ENCODE results near the gene KLF6. TPM values are rescaled to one million over a fixed set of nuclear protein-coding genes. Genes with fewer than 3 reads are reported as not detected.

KLF6 gene
- total RNA-seq, 1 donor from 2014 or later = 319 TPM

- Histone ChIP-seq H2AFZ (ENCODE audit: low read depth, low read length) (peak overlapping the region; percentile 90), H4K20me1 (ENCODE audit: insufficient read depth, low read length) (no peaks in the 10 kb centered on the region), H3K79me2 (ENCODE audit: insufficient read depth, low read length) (no peaks in the 10 kb centered on the region), H3K27me3 (ENCODE audit: insufficient read depth, low read length) (no peaks in the 10 kb centered on the region), H3K4me1 (ENCODE audit: insufficient read depth, low read length) (peaks cover 32% of the 10 kb centered on the region), H3K27ac (ENCODE audit: low read depth, low read length) (peak overlapping the region; percentile 63), H3K36me3 (ENCODE audit: insufficient read depth, low read length) (no peaks in the 10 kb centered on the region), H3K4me2 (ENCODE audit: low read length) (peak overlapping the region; percentile 69), H3K9me3 (ENCODE audit: insufficient read depth, low read depth, low read length) (no peaks in the 10 kb centered on the region), H3K9ac (ENCODE audit: low read length) (peak overlapping the region; percentile 54), H3K4me3 (ENCODE audit: insufficient read depth, low read depth, low read length) (peak overlapping the region; percentile 36)
- Mint-ChIP-seq H3K36me3 (ENCODE audit: low read depth, unreplicated experiment) (no peaks in the 10 kb centered on the region), H3K27me3 (ENCODE audit: low read depth, unreplicated experiment) (no peaks in the 10 kb centered on the region), H3K4me3 (ENCODE audit: unreplicated experiment) (no peak overlapping the region), H3K4me1 (ENCODE audit: low read depth, unreplicated experiment) (peaks cover 58% of the 10 kb centered on the region), H3K27ac (ENCODE audit: unreplicated experiment) (peak overlapping the region; percentile 97), H3K9me3 (ENCODE audit: unreplicated experiment) (no peaks in the 10 kb centered on the region)
- DNase-seq (ENCODE audit: low read depth) (no peak), FAIRE-seq (no peak)
- no peak for TF ChIP-seq EZH2 (IDR thresholded peaks at IDR 0.05; ENCODE audit: insufficient read depth, low read length)
- no peak for TF ChIP-seq CTCF (IDR thresholded peaks at IDR 0.05; ENCODE audit: insufficient read depth, low read depth, low read length)
Measured at GRCh38 chr10:3829156-3830050, 44.4 kb upstream of the KLF6 start.

- no peaks in the 10 kb centered on the region for H3K9me3 ChIP-seq (ENCODE audit: insufficient read depth, low read depth, low read length)
- H3K79me2 ChIP-seq (ENCODE audit: insufficient read depth, low read length) = no peaks in the 10 kb centered on the region
- H3K9me3 Mint-ChIP-seq (ENCODE audit: unreplicated experiment) = no peaks in the 10 kb centered on the region
- no peaks in the 10 kb centered on the region for H3K27me3 ChIP-seq (ENCODE audit: insufficient read depth, low read length)
- peak overlapping the region; percentile 54 for H2AFZ ChIP-seq (ENCODE audit: low read depth, low read length)
- no peaks in the 10 kb centered on the region for H4K20me1 ChIP-seq (ENCODE audit: insufficient read depth, low read length)
- FAIRE-seq (no peak), DNase-seq (ENCODE audit: low read depth) (peak; percentile 73)
- H3K4me2 ChIP-seq (ENCODE audit: low read length) = peak overlapping the region; percentile 69
- no peaks in the 10 kb centered on the region for H3K36me3 ChIP-seq (ENCODE audit: insufficient read depth, low read length)
- peak overlapping the region; percentile 54 for H3K9ac ChIP-seq (ENCODE audit: low read length)
- H3K4me3 ChIP-seq (ENCODE audit: insufficient read depth, low read depth, low read length) = peak overlapping the region; percentile 36
- no peak for TF ChIP-seq CTCF (IDR thresholded peaks at IDR 0.05; ENCODE audit: insufficient read depth, low read depth, low read length)
- no peaks in the 10 kb centered on the region for H3K36me3 Mint-ChIP-seq (ENCODE audit: low read depth, unreplicated experiment)
- H3K27ac Mint-ChIP-seq (ENCODE audit: unreplicated experiment) = peak overlapping the region; percentile 97
- no peaks in the 10 kb centered on the region for H3K27me3 Mint-ChIP-seq (ENCODE audit: low read depth, unreplicated experiment)
- peaks cover 32% of the 10 kb centered on the region for H3K4me1 ChIP-seq (ENCODE audit: insufficient read depth, low read length)
- peaks cover 58% of the 10 kb centered on the region for H3K4me1 Mint-ChIP-seq (ENCODE audit: low read depth, unreplicated experiment)
- peak overlapping the region; percentile 21 for H3K4me3 Mint-ChIP-seq (ENCODE audit: unreplicated experiment)
- peak overlapping the region; percentile 63 for H3K27ac ChIP-seq (ENCODE audit: low read depth, low read length)
Measured at GRCh38 chr10:3828404-3829155, 43.6 kb upstream of the KLF6 start.

All from astrocyte (in vitro differentiated cells and primary cell).